Type B pancreatic cell (in vitro differentiated cells): ENCODE measurements around the gene RFLNA. TPM values are rescaled to one million over a fixed set of nuclear protein-coding genes. Genes with fewer than 3 reads are reported as not detected.

Experiments used
- DNase-seq: peaks from one replicate; pipeline ENCODE4 v3.0.0; 2021; ENCODE audit warnings: mixed read lengths; ENCODE audit not compliant: unreplicated experiment; ENCODE audit errors: extremely low spot score
- H3K27ac Mint-ChIP-seq: 2 replicates; pipeline ENCODE4 v1.8.0; 2021; ENCODE audit warnings: mild to moderate bottlenecking, mixed read lengths
- H3K27me3 Mint-ChIP-seq: 2 replicates; pipeline ENCODE4 v1.8.0; 2021; ENCODE audit warnings: mixed read lengths
- H3K36me3 Mint-ChIP-seq: 2 replicates; pipeline ENCODE4 v1.8.0; 2021; ENCODE audit warnings: mixed read lengths
- H3K4me1 Mint-ChIP-seq: one replicate; pipeline ENCODE4 v1.8.0; 2021; ENCODE audit warnings: mixed read lengths; ENCODE audit not compliant: unreplicated experiment
- H3K4me3 Mint-ChIP-seq: 2 replicates; pipeline ENCODE4 v1.8.0; 2021; ENCODE audit warnings: mild to moderate bottlenecking, mixed read lengths
- H3K9me3 Mint-ChIP-seq: 2 replicates; pipeline ENCODE4 v1.8.0; 2021; ENCODE audit warnings: mixed read lengths
- total RNA-seq: library from RNA; stranded (reverse); gene quantifications from 2 replicates; pipeline ENCODE4 v1.2.1, GENCODE V29; 2021; ENCODE audit warnings: low replicate concordance
- TF ChIP-seq, protein P1 (sequence below): fragments of 200-600 bp; sonication (generic); conservative IDR thresholded peaks from 2 replicates; pipeline ENCODE4 v1.5.0; 2021; ENCODE audit warnings: antibody characterized with exemption, mild to moderate bottlenecking

RFLNA gene
- total RNA-seq, 1 donor from 2014 or later, result 57.4 TPM

DNA sequence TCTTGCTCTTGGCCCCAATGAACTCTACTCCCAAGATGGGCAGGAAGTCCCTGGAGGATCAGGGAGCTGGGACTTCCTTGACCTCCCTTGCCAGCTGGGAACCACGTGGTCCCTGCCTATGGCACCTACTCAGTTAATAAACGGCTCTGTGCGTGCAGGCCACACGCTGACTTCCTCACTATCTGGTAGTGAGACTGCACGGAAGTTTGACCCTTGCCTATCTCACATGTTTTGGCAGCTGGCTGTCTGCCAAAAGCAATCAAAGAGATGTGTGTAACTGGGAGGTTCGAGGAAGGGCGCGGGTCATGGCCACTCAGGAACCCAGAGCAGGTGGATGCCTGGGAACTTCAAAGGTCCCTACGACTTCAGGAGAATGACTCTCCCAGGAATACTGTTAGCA lies 57.9 kb downstream of the RFLNA start:
- Mint-ChIP-seq H3K27me3 (no peaks in the 10 kb centered on the region), H3K27ac (peak overlapping the region; percentile 72), H3K4me3 (no peak overlapping the region), H3K36me3 (peaks cover 10% of the 10 kb centered on the region), H3K4me1 (peaks cover 8% of the 10 kb centered on the region), H3K9me3 (no peaks in the 10 kb centered on the region)
- TF ChIP-seq, protein P1, sequence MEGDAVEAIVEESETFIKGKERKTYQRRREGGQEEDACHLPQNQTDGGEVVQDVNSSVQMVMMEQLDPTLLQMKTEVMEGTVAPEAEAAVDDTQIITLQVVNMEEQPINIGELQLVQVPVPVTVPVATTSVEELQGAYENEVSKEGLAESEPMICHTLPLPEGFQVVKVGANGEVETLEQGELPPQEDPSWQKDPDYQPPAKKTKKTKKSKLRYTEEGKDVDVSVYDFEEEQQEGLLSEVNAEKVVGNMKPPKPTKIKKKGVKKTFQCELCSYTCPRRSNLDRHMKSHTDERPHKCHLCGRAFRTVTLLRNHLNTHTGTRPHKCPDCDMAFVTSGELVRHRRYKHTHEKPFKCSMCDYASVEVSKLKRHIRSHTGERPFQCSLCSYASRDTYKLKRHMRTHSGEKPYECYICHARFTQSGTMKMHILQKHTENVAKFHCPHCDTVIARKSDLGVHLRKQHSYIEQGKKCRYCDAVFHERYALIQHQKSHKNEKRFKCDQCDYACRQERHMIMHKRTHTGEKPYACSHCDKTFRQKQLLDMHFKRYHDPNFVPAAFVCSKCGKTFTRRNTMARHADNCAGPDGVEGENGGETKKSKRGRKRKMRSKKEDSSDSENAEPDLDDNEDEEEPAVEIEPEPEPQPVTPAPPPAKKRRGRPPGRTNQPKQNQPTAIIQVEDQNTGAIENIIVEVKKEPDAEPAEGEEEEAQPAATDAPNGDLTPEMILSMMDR, result no peak
- no peak for DNase-seq

DNA sequence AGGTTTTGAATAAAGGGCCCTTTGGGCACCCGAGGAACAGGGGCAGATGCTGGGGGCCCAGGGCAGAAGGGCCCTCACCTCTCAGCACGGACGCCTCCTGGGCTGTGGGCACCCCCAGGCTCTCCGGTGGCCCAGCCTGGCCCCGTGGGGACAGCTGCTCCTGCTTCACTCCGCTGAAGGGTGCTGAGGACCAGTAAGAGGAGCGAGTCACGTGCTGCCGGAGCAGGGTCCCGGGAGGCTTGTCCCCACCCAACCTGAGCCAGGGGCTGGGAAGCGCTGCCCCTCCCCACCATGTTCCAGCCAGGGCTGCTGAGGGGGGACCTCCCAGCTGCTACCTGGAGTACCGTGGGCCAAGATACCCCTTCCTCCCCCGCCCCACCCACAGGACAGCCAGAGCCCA lies 59.5 kb downstream of the RFLNA start:
- no peak overlapping the region for H3K4me3 Mint-ChIP-seq
- TF ChIP-seq, protein P1, result no peak
- no peaks in the 10 kb centered on the region for H3K27me3 Mint-ChIP-seq
- H3K9me3 Mint-ChIP-seq, result no peaks in the 10 kb centered on the region
- H3K27ac Mint-ChIP-seq, result no peak overlapping the region
- H3K4me1 Mint-ChIP-seq, result peaks cover 11% of the 10 kb centered on the region
- DNase-seq, result no peak
- H3K36me3 Mint-ChIP-seq, result peaks cover 13% of the 10 kb centered on the region

DNA sequence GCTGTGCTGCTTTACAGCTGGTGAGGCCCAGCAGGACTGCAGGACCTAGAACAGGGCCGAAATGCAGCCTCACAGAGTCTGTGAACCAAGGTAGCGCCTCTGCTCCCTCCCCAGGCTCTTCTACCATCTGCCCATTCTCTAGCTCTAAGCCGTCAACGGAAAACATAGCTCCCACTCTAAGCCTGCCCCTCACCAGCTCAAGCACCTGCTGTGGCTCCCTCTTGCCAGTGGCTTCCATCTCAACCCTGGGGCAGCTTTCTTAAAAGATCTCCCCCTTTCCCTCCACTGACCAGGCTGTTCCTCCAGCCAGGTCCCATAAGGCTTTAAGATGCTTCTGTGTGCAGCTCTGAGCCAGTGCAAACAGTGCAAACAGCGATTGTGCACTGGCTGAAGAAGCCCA lies 61.3 kb downstream of the RFLNA start:
- H3K9me3 Mint-ChIP-seq, result no peaks in the 10 kb centered on the region
- no peak overlapping the region for H3K4me3 Mint-ChIP-seq
- no peak for DNase-seq
- peaks cover 13% of the 10 kb centered on the region for H3K36me3 Mint-ChIP-seq
- H3K27me3 Mint-ChIP-seq, result no peaks in the 10 kb centered on the region
- TF ChIP-seq, protein P1, result no peak
- peaks cover 19% of the 10 kb centered on the region for H3K4me1 Mint-ChIP-seq
- H3K27ac Mint-ChIP-seq, result no peak overlapping the region

DNA sequence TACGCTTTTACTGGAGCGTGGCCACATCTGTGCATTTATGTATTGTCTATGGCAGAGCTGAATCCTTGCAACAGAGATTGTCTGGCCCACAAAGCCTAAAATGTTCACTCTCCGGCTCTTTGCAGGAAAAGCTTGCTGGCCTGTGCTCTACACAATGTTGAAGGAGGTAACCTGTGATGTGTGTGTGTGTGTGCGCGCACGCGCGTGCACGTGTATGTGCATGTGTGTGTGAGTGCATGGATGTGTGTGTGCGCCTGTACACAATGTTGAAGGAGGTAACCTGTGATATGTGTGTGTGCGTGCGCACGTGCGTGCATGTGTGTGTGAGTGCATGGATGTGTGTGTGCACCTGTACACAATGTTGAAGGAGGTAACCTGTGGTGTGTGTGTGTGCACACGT lies 62.7 kb downstream of the RFLNA start:
- H3K4me3 Mint-ChIP-seq, result no peak overlapping the region
- H3K9me3 Mint-ChIP-seq, result no peaks in the 10 kb centered on the region
- peak overlapping the region; percentile 51 for H3K27ac Mint-ChIP-seq

DNA sequence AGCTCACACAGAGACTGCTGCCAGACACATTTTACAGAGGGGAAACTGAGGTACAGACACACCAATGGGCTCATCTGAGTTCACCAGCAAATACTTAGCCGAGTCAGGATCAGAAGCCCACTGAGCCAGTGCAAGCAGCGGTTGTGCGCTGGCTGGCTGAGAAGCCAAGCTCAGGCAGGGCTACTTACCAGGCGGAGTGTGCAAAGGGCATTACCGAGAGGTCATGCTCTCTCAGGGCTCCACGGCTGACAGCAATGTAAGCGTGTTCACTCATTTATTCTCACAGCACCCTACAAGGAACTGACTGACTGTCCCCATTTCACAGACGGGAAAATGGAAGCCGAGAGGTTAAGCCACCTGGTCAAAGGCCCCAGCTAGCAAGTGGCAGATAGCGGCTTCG lies 63.7 kb downstream of the RFLNA start:
- no peak overlapping the region for H3K4me3 Mint-ChIP-seq
- H3K27ac Mint-ChIP-seq, result peak overlapping the region; percentile 18
- H3K36me3 Mint-ChIP-seq, result peaks cover 12% of the 10 kb centered on the region
- DNase-seq, result no peak
- H3K4me1 Mint-ChIP-seq, result peaks cover 15% of the 10 kb centered on the region
- no peaks in the 10 kb centered on the region for H3K27me3 Mint-ChIP-seq
- TF ChIP-seq, protein P1, result no peak
- H3K9me3 Mint-ChIP-seq, result no peaks in the 10 kb centered on the region

More for the DNA sequence above, 62.7 kb downstream of the RFLNA start:
- no peak for DNase-seq
- H3K36me3 Mint-ChIP-seq, result peaks cover 13% of the 10 kb centered on the region
- H3K4me1 Mint-ChIP-seq, result peaks cover 19% of the 10 kb centered on the region
- no peaks in the 10 kb centered on the region for H3K27me3 Mint-ChIP-seq
- TF ChIP-seq, protein P1, result no peak
